OCI-LY3 (cell line): ENCODE results near the gene KRTAP11-1.

Source experiments
- H2AFZ ChIP-seq: fragments of 200-600, 300-600 bp; shearing (Covaris generic); 2 replicates; pipeline ENCODE4 v1.6.0; 2014; ENCODE audit warnings: antibody characterized with exemption, low read depth, low read length
- H3K27ac ChIP-seq: fragments of 200-600, 300-600 bp; sonication (generic); 2 replicates; pipeline ENCODE4 v1.5.1; 2014; ENCODE audit warnings: mild to moderate bottlenecking, low read length, moderate library complexity, mixed read lengths
- H3K27me3 ChIP-seq: fragments of 200-600, 300-600 bp; sonication (generic); 2 replicates; pipeline ENCODE4 v1.6.1; 2014; ENCODE audit warnings: low read depth, low read length, mixed read lengths
- H3K36me3 ChIP-seq: fragments of 200-600, 300-600 bp; sonication (generic); replicated peaks from 2 replicates; pipeline ENCODE3; 2014; ENCODE audit warnings: low read depth, low read length, mixed read lengths
- H3K4me1 ChIP-seq: fragments of 300-600, 200-600 bp; sonication (generic); 2 replicates; pipeline ENCODE4 v1.6.1; 2014; ENCODE audit warnings: low read length, mixed read lengths
- H3K4me2 ChIP-seq: fragments of 200-600, 300-600 bp; sonication (generic); 2 replicates; pipeline ENCODE4 v1.6.1; 2014; ENCODE audit warnings: low read length, mixed read lengths
- H3K4me3 ChIP-seq: fragments of 300-600, 200-600 bp; sonication (generic); 2 replicates; pipeline ENCODE4 v1.5.1; 2014; ENCODE audit warnings: antibody characterized with exemption, mild to moderate bottlenecking, low read length, moderate library complexity
- H3K79me2 ChIP-seq: fragments of 300-600, 200-600 bp; shearing (Covaris generic); 2 replicates; pipeline ENCODE4 v1.6.1; 2014; ENCODE audit warnings: mild to moderate bottlenecking, low read length, mixed read lengths
- H3K9ac ChIP-seq: fragments of 300-600, 200-600 bp; shearing (Covaris generic); 2 replicates; pipeline ENCODE4 v1.6.0; 2014; ENCODE audit warnings: mild to moderate bottlenecking, low read length, moderate library complexity
- H3K9me3 ChIP-seq: fragments of 200-600, 300-600 bp; shearing (Covaris generic); 2 replicates; pipeline ENCODE4 v1.6.1; 2014; ENCODE audit warnings: low read length, mixed read lengths; ENCODE audit not compliant: insufficient read depth
- H4K20me1 ChIP-seq: fragments of 200-600, 300-600 bp; sonication (generic); 2 replicates; pipeline ENCODE4 v1.6.1; 2016; ENCODE audit warnings: low read length, mixed read lengths; ENCODE audit not compliant: insufficient read depth
- EZH2phosphoT487 ChIP-seq: fragments of 200-600 bp; shearing (Covaris generic); IDR thresholded peaks from 2 replicates; pipeline ENCODE4 v1.6.1; 2018; ENCODE audit warnings: antibody characterized with exemption, mixed run types, low read depth
- TF ChIP-seq, protein P1 (sequence below): fragments of 200-600, 300-600 bp; sonication (generic); IDR thresholded peaks from 2 replicates; pipeline ENCODE4 v1.5.1; 2014; ENCODE audit warnings: antibody characterized with exemption, low read length, low read depth

KRTAP11-1 gene

DNA sequence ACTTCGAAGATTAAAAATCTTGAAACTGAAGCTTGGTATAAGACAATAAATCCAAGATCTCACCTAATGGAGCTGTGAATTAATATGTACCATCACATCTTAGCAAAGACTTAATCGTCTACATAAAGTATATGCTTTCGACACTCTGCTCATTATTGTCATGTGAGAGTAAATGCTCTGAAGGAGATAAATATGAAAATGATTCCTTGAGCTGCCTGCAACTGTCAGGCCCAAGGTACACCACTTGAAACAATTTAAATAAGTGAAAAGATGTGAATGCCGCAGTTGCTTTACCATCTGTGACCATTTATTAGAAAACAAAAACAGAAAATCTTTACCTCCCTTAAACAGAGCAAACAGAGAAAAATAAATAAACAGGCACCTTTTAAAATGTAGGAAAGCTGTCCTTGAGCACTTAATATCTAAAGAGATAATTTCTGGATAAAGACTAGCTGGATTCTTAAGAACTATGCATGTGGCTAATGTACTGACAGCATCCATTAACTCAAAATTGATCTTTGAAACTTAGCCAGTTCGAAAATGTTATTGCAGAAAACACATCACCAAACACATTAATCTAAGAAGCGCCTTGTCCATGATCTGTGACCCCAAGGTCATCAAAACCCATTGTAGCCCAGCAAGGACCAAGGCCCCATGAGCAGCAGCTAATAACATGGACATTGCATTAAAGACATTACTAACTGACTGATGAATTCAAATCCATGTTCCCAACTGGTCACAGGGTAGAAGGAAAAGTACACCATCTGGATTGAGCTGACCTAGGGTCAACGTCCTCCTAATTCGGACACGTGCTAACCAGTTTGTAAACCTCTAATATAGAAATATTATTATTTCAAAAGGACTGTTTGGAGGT is 33.5 kb downstream of the KRTAP11-1 start:
- Histone ChIP-seq H2AFZ (no peak overlapping the region), H3K27me3 (no peaks in the 10 kb centered on the region), H3K4me1 (no peaks in the 10 kb centered on the region), H3K4me2 (no peak overlapping the region), H3K27ac (no peak overlapping the region), H3K79me2 (no peaks in the 10 kb centered on the region), H3K9ac (no peak overlapping the region), H3K4me3 (no peak overlapping the region), H3K9me3 (no peaks in the 10 kb centered on the region), H4K20me1 (no peaks in the 10 kb centered on the region), H3K36me3 (no peaks in the 10 kb centered on the region)
- TF ChIP-seq, protein P1, sequence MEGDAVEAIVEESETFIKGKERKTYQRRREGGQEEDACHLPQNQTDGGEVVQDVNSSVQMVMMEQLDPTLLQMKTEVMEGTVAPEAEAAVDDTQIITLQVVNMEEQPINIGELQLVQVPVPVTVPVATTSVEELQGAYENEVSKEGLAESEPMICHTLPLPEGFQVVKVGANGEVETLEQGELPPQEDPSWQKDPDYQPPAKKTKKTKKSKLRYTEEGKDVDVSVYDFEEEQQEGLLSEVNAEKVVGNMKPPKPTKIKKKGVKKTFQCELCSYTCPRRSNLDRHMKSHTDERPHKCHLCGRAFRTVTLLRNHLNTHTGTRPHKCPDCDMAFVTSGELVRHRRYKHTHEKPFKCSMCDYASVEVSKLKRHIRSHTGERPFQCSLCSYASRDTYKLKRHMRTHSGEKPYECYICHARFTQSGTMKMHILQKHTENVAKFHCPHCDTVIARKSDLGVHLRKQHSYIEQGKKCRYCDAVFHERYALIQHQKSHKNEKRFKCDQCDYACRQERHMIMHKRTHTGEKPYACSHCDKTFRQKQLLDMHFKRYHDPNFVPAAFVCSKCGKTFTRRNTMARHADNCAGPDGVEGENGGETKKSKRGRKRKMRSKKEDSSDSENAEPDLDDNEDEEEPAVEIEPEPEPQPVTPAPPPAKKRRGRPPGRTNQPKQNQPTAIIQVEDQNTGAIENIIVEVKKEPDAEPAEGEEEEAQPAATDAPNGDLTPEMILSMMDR = no peak
- no peak for TF ChIP-seq EZH2phosphoT487

DNA sequence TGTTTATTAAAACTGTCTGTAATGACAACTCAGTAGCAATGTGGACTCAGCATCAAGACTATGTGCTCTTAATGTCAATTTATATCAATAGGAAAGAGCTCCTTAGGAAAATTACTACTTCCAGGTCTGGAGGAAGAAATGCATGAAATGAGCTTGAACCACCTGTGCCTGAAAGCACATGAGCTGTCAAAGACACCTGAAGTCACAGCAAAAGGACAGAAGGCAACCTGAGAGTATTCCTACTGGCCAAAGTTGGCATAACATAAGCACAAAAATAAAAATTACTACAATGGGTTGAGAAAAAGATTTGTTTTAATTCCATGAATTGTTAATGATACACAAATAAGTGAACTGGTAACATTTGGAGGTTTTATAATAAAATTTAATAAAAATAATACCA is 38.4 kb downstream of the KRTAP11-1 start:
- H4K20me1 ChIP-seq = no peaks in the 10 kb centered on the region
- no peaks in the 10 kb centered on the region for H3K36me3 ChIP-seq
- no peak overlapping the region for H3K4me2 ChIP-seq
- TF ChIP-seq, protein P1 = no peak
- TF ChIP-seq EZH2phosphoT487 = no peak
- H3K4me3 ChIP-seq = no peak overlapping the region
- H3K4me1 ChIP-seq = no peaks in the 10 kb centered on the region
- H3K9me3 ChIP-seq = no peaks in the 10 kb centered on the region
- no peak overlapping the region for H3K9ac ChIP-seq
- H2AFZ ChIP-seq = no peak overlapping the region
- H3K79me2 ChIP-seq = no peaks in the 10 kb centered on the region
- H3K27ac ChIP-seq = no peak overlapping the region
- H3K27me3 ChIP-seq = no peaks in the 10 kb centered on the region

DNA sequence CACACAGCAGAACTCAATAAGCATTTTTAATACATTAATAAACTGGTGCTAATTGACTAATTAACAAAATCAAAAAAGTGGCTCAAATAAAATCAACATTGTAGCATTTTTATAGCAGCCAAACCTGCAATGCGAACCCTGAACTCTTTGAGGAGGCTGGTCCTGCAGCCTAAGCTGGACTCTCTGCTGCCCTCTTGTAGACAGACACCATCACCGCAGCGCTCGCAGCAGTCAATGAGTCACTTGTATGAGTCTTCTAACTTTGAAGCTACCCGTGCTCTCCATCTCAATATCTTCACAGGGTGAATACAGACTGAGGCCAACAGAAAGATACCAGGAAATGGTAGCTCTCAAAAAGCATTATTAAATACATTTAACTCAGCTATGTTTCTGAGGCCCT is 42.1 kb downstream of the KRTAP11-1 start:
- Histone ChIP-seq H3K79me2 (no peaks in the 10 kb centered on the region), H2AFZ (no peak overlapping the region), H3K9me3 (no peaks in the 10 kb centered on the region), H3K27me3 (no peaks in the 10 kb centered on the region), H4K20me1 (no peaks in the 10 kb centered on the region), H3K4me1 (no peaks in the 10 kb centered on the region), H3K36me3 (no peaks in the 10 kb centered on the region), H3K9ac (no peak overlapping the region), H3K27ac (no peak overlapping the region), H3K4me2 (no peak overlapping the region), H3K4me3 (no peak overlapping the region)
- TF ChIP-seq, protein P1 = peak; percentile 49
- TF ChIP-seq EZH2phosphoT487 = no peak

DNA sequence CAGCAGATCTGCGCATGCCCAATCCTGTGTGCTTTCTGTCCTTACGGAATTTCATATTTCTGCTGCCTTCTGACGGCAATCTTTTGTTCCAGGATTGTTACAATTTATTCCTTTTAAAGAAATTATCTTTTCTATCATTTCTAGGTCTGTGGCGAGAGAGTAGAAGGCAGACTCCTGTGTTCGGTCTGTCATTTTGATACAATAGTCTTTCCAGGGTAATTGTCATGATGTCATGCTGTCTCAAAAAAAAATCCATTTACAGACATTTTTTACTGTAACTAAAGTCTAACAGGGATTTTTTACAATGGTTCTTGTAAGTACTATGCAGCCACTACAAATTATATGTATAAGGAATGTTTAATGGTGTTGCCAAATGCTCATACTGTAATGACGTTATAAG is 42.8 kb downstream of the KRTAP11-1 start:
- no peaks in the 10 kb centered on the region for H4K20me1 ChIP-seq
- H3K4me2 ChIP-seq = no peak overlapping the region
- no peak overlapping the region for H3K27ac ChIP-seq
- H2AFZ ChIP-seq = no peak overlapping the region
- H3K27me3 ChIP-seq = no peaks in the 10 kb centered on the region
- no peak overlapping the region for H3K9ac ChIP-seq
- H3K79me2 ChIP-seq = no peaks in the 10 kb centered on the region
- TF ChIP-seq, protein P1 = no peak
- no peak for TF ChIP-seq EZH2phosphoT487
- no peaks in the 10 kb centered on the region for H3K4me1 ChIP-seq
- no peaks in the 10 kb centered on the region for H3K9me3 ChIP-seq
- no peak overlapping the region for H3K4me3 ChIP-seq
- no peaks in the 10 kb centered on the region for H3K36me3 ChIP-seq
